HG02571 (cell line): ENCODE results near the gene EMC6.

Source experiments
- ATAC-seq: cut with Tn5 transposase; IDR thresholded peaks from one replicate; pipeline ENCODE4 v1.9.1; 2021; ENCODE audit warnings: mild to moderate bottlenecking, moderate library complexity; ENCODE audit not compliant: unreplicated experiment

EMC6 gene

DNA sequence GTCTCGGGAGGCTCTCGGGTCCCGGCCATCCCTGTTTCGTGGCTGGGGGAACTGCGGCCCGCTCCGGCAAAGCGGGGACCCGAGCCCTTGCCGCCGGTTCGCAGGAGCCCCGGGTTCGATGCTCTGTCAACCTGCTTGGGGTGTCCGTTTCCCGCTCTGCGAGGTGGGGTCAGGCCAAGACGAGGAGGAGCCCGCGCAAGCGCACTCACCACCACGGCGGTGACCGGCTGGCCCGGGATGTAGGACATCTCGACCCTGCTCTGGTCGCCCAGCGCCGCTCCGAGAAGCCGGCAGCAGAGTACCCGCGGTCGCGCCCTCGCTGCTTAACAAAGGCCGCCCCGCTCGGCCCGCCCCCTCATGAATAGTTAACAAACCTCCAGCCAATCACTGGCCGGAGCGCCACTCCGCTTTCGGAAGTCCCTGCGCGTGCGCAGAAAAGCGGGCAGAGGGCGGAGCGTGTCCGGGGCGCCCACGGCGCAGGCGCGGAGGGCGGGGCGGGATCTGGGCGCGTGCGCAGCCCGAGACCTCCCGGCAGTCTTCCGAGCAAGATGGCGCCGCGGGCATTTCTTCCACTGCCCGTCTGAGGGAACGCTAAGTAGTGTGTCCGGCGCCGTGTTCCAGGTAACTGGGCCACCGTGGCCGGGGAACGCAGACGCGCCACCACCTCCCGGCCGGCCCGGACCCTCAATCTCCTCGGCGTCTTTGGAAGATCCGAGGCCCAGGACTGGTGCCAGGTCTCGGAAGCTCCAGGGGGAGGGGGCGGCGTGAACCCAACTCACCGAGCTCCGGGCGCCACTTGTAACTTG is at the start of gene EMC6, which contains the start of gene TAX1BP3:
EMC6 (plus strand) TSS at position 534 of the 806 bp plus-strand sequence. CDS start 335 bp downstream, outside the sequence.
TAX1BP3 (minus strand) TSS at position 300 of the 806 bp plus-strand sequence; CDS start at position 248, 52 bp downstream.
- ATAC-seq, result peak; percentile 80

- no peak for ATAC-seq
Measured at GRCh38 chr17:3621146-3621720, 47.4 kb upstream of the EMC6 start.

GRCh38 chr17:3622977-3623594 is 45.5 kb upstream of the EMC6 start:
- no peak for ATAC-seq

GRCh38 chr17:3626831-3627768 is 41.5 kb upstream of the EMC6 start:
- ATAC-seq, result no peak

DNA sequence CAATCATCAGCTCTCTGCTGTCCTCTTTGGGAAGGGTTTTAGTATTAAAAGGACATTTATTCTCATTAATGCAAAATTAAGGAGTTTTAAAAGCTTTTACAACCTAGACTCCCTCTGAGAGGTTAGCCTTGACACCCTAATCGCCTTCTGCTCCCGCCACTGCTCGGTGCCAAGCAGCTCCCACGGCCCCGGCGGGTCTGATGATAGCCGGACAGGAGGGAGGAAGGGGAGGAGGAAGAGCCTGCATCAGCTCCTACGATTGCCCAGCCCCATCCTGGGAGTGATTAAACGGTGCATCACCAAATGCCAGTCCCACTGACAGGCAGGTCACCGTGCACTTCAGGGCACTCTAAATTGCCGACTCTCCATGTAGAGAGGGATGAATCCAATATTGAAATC is 40.8 kb upstream of the EMC6 start:
- no peak for ATAC-seq

GRCh38 chr17:3630781-3631180 is 37.8 kb upstream of the EMC6 start:
- ATAC-seq, result no peak

DNA sequence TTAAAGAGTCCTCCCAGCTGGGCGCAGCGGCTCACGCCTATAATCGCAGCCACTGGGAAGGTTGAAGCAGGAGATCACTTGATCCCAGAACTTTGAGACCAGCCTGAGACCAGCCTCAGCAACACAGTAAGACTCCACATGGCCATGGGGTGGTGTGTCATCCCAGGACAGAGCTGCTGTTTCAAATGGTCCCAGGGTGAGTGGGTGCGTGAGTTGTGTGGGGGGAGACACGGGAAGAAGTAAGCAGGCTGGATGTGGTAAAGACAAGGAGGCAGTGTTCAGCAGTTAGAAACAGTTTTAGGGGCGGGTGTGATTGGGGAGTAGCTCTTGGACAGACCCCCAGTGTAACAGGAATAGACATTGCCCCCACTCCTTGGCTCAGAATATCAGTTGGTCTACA is 36.3 kb upstream of the EMC6 start:
- ATAC-seq, result no peak

- no peak for ATAC-seq
Measured at GRCh38 chr17:3635474-3636153, 33.0 kb upstream of the EMC6 start.

- ATAC-seq, result peak; percentile 88
Measured at GRCh38 chr17:3636154-3636907, 32.3 kb upstream of the EMC6 start, which contains the start of the genes CTNS and SHPK. TSS of gene CTNS (plus strand) at chr17:3636760. CDS start at chr17:3640207, 3,447 bp downstream. TSS of gene SHPK (minus strand) at chr17:3636250. CDS start at chr17:3636219, 31 bp downstream.

GRCh38 chr17:3636908-3637373 is 31.7 kb upstream of the EMC6 start:
- peak; percentile 6 for ATAC-seq

DNA sequence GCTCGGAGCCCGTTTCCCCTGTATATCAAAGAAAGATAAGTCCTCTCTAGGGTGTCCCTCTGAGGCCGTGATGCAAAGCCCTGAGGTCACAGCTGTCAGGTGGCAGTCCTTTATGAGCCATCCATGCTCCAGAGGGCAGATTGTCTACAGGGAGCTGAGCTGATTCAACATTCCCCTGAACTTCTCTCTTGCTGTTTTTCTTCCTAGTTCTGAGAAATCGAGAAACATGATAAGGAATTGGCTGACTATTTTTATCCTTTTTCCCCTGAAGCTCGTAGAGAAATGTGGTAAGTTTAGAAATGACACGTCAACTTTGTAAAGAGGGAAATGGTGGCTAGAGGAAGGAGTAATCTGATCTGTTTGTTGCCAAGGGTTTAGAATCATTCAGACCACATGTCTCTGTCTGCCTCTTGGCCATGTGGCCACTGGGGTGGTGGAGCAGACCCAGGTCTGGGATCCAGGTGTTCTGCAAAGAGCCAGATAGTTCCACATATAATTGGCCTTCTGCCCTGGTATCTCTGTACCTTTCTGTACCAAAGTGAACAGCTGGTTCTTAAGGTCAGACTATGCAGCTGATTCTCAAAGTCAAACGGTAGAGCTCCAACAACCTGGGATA is 28.5 kb upstream of the EMC6 start:
- no peak for ATAC-seq

- ATAC-seq, result no peak
Measured at GRCh38 chr17:3641014-3641413, 27.6 kb upstream of the EMC6 start.

- no peak for ATAC-seq
Measured at GRCh38 chr17:3641717-3642486, 26.7 kb upstream of the EMC6 start.

DNA sequence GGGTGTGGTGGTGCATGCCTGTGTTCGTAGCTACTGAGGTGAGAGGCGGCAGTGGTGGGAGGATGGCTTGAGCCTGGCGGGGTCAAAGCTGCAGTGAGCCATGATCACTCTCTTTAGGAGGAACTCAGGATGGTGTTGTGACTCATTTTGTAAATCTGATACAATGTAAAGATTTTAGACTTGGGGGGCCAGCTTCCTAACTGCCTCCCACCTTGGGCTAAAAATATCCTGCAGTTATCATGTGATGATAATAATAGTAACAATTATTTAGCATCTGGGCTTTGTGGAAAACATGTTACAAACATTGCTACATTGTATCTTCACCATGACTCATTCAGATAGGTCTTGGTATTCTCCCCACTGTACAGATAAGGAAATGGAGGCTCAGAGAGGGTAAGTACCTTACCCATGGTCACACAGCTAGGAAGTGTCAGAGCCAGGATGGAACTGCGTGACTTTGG is 24.7 kb upstream of the EMC6 start:
- no peak for ATAC-seq

DNA sequence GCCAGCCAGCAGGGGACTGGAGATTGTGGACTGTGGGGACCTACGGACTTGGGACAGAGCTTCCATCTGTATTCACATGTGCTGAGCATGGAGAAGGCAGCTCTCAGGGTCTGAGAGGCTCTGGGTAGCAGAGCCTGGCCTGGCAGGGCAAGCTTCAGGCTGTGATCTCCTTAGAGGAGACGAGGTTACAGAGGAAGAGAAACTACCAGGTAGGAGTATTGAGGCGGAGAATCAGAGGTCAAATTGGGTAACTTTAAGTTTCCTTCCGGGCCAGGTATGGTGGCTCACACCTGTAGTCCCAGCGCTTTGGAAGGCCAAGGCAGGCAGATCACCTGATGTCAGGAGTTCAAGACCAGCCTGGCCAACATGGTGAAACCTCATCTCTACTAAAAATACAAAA is 23.3 kb upstream of the EMC6 start:
- no peak for ATAC-seq

- no peak for ATAC-seq
Measured at GRCh38 chr17:3647251-3647650, 21.4 kb upstream of the EMC6 start.

DNA sequence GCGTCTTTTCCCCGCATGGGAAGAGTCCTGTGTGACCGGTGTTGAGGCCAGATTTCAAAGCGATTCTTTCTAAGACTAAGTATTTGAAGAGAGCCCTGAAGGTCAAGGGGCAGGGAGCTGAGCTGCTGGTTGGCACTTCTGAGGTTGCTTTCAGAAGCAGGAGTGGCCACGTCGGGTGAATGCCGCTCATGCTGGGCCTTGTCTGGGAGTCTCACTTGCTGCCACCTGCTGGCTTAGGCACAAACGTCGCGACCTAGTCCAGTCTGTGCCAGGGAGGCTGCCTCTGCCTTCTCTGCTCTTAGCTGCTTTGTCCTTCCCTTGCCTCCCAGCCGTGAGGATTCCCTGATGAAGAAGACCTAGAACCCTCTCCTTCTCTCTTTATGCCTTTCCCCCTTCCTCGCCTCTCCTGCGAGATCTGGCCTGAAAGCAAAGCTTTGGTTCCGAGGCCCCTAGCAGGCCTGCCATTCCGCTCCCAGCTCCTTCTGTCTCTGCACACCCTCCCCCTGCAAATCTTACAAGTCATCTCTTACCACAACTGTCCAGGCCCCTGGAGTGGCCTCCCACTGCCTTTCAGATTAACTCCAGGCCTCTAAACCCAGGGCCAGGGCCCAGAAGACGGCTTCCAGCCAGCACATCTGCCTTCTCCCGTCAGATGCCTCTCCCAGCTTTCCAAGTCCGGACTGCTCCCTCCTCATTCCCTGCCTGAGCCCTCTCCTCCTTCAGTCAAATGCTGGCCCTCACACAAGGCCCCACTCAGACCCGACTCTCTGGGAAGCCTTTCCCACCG is 20.6 kb upstream of the EMC6 start:
- ATAC-seq, result no peak
